NCI-H2171 treated with DMSO at 0.1 percent for 48 hours (cell line): ENCODE measurements around the gene SLC36A1.
"Not testable (repeated sequence)": the region's sequence is repeated elsewhere in the genome, so short reads cannot be mapped to it uniquely, and the experiment has no call there.

Source experiments
- DNase-seq: peaks from one replicate; lab custom pipeline; 2025; lab: John Stamatoyannopoulos, UW

The SLC36A1 gene

GRCh38 chr5:151483647-151484046 lies 36.2 kb downstream of the SLC36A1 start:
- no peak for DNase-seq

GRCh38 chr5:151487544-151487943 lies 40.1 kb downstream of the SLC36A1 start:
- DNase-seq = no peak

GRCh38 chr5:151490627-151491026 lies 43.2 kb downstream of the SLC36A1 start:
- DNase-seq = no peak

- DNase-seq = no peak
Measured at GRCh38 chr5:151491062-151491461, 43.7 kb downstream of the SLC36A1 start.

GRCh38 chr5:151492729-151493128 lies 45.3 kb downstream of the SLC36A1 start:
- no peak for DNase-seq

GRCh38 chr5:151493665-151494064 lies 46.3 kb downstream of the SLC36A1 start:
- DNase-seq = no peak

GRCh38 chr5:151495320-151495719 lies 47.9 kb downstream of the SLC36A1 start:
- DNase-seq = no peak

GRCh38 chr5:151496041-151496484 lies 48.7 kb downstream of the SLC36A1 start:
- no peak for DNase-seq

GRCh38 chr5:151497391-151498002 lies 50.1 kb downstream of the SLC36A1 start:
- DNase-seq = no peak

- DNase-seq = no peak
Measured at GRCh38 chr5:151498395-151499155, 51.2 kb downstream of the SLC36A1 start.

GRCh38 chr5:151499501-151500035 lies 52.2 kb downstream of the SLC36A1 start:
- no peak for DNase-seq

GRCh38 chr5:151504006-151504405 lies 56.6 kb downstream of the SLC36A1 start:
- DNase-seq = no peak

- DNase-seq = not testable (repeated sequence)
Measured at GRCh38 chr5:151508308-151508707, 60.9 kb downstream of the SLC36A1 start.

GRCh38 chr5:151509231-151509630 lies 61.8 kb downstream of the SLC36A1 start:
- peak; percentile 37 for DNase-seq

- DNase-seq = peak; percentile 9
Measured at GRCh38 chr5:151509836-151510235, 62.4 kb downstream of the SLC36A1 start.

- no peak for DNase-seq
Measured at GRCh38 chr5:151517122-151517920, 69.9 kb downstream of the SLC36A1 start.

GRCh38 chr5:151520294-151520693 lies 72.9 kb downstream of the SLC36A1 start:
- DNase-seq = no peak

GRCh38 chr5:151522226-151522625 lies 74.8 kb downstream of the SLC36A1 start:
- DNase-seq = no peak

GRCh38 chr5:151523335-151523734 lies 75.9 kb downstream of the SLC36A1 start:
- DNase-seq = peak; percentile 0

GRCh38 chr5:151528153-151528552 lies 80.8 kb downstream of the SLC36A1 start:
- no peak for DNase-seq

- no peak for DNase-seq
Measured at GRCh38 chr5:151528996-151529395, 81.6 kb downstream of the SLC36A1 start.

GRCh38 chr5:151531581-151531980 lies 84.2 kb downstream of the SLC36A1 start:
- no peak for DNase-seq
